Ectodermal cell (in vitro differentiated cells): ENCODE results near the gene NLGN3.
A peak's percentile ranks its signal among the peaks of the same experiment; 100 is the strongest.

Source experiments
- H3K27ac ChIP-seq: 2 replicates; pipeline ENCODE4 v1.7.0; 2013; ENCODE audit warnings: mild to moderate bottlenecking, low read depth, low read length; ENCODE audit not compliant: insufficient read depth, poor library complexity, severe bottlenecking
- H3K27me3 ChIP-seq: 2 replicates; pipeline ENCODE4 v1.7.0; 2013; ENCODE audit warnings: mild to moderate bottlenecking, low read length; ENCODE audit not compliant: insufficient read depth, control insufficient read depth, poor library complexity, severe bottlenecking
- H3K36me3 ChIP-seq: one replicate; pipeline ENCODE4 v1.7.0; 2013; ENCODE audit warnings: low read length; ENCODE audit not compliant: control insufficient read depth, insufficient read depth
- H3K4me1 ChIP-seq: one replicate; pipeline ENCODE4 v1.7.0; 2013; ENCODE audit warnings: low read length; ENCODE audit not compliant: control insufficient read depth, insufficient read depth
- H3K4me3 ChIP-seq: 2 replicates; pipeline ENCODE4 v1.7.0; 2013; ENCODE audit warnings: low read depth, low read length, control low read depth; ENCODE audit not compliant: insufficient read depth
- H3K9me3 ChIP-seq: 2 replicates; pipeline ENCODE4 v1.7.0; 2013; ENCODE audit warnings: mild to moderate bottlenecking, low read length, moderate library complexity; ENCODE audit not compliant: control insufficient read depth
- WGBS, 2 experiments: methylation state at CpG; one replicate each; pipeline ENCODE4 v1.1.7; 2013; ENCODE audit warnings: missing lambda C conversion rate in 2 of 2; 5-methylcytosine and 5-hydroxymethylcytosine counted together

The NLGN3 gene

DNA sequence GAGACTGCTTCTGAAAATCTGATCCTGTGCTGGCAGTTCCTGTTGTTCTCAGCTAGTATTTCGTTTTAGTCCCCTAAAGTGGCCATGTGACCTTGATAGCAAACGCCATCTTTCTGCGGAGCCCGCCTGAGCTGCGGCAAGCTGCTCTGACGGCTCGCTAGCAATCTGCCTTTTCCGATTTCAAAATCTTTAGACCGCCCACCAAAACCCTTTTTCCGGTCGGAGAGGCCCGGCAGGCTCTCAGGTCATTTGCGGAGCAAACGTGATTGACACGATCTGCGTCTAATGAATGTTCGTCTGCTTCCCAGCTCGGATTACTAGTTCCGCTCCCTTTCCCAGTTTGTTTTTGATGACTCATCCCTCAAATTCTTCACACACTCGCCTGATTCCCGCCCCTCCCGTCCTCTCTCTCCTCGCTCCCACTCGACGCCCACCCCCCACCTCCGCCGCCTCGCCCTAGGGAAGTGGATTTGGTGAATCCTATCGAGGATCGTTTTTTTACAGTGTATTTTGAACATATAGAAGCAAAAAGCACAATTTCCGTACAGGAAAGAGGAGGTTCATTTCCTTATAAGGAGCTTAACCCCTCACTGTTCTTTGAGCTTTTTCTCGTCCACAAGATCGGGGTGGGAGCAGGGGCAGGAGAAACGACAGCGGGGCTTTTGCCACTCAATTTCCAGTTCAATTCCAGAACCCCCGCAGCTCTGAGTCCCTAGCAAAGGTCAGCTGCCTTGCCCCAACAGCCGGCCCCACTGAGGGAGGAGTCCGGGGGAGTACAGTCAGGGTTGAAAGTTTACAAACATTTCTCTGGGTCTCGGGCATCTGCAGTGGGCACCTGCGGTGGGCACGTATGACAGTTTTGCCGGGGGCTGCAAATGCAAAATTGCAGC lies 37.5 kb downstream of the NLGN3 start:
- 2% methylated on average over 34 to 36 of the region's 42 CpGs for WGBS, 2 experiments
- Histone ChIP-seq H3K9me3 (no peaks in the 10 kb centered on the region), H3K27me3 (no peaks in the 10 kb centered on the region), H3K36me3 (no peaks in the 10 kb centered on the region), H3K4me3 (peak overlapping the region; percentile 37), H3K27ac (peak overlapping the region; percentile 93), H3K4me1 (peaks cover 13% of the 10 kb centered on the region)

DNA sequence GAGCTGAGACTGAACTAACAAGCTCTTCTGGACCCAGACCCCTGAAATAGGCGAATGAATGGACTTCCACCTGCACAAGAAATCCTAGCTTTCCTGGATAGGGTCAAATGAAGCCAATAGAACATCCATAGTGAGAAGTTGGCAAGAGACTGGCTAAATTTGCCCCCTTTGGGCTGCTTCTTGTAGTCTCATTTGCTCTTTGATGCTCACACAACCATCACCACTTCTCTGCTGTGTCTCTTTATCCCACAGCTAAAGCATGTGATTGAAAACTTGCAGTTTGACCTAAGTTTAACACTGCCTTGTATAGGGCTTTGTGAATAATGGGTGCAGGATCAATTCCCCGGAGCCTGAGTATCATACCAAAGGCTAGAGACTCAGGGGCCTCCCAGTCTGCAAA lies 38.2 kb downstream of the NLGN3 start:
- H3K4me3 ChIP-seq: no peak overlapping the region
- 36 to 43% methylated on average over 2 of the region's 2 CpGs for WGBS, 2 experiments

DNA sequence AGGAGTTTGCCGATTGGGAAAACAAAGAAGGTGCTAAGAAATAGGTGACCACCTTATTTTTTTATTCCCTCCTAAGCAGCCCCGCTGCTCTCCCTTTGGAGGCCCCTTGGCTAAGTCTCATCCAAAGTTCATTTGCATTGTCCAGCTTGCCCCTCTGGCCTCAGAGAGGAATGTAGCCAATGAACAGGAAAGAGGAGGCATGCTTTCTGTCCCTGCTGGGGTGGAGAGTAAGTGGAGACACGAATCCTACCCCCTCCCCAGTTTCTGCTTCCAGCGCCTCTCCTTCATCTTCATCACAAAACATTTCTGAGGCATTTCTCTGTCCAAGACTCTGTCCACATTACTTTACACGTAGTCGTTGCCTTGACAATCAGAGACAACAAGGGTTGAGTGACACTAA lies 38.7 kb downstream of the NLGN3 start:
- no peaks in the 10 kb centered on the region for H3K36me3 ChIP-seq
- H3K27me3 ChIP-seq: no peaks in the 10 kb centered on the region
- H3K27ac ChIP-seq: peak overlapping the region; percentile 93
- H3K4me3 ChIP-seq: no peak overlapping the region
- no peaks in the 10 kb centered on the region for H3K9me3 ChIP-seq
- H3K4me1 ChIP-seq: peaks cover 13% of the 10 kb centered on the region
- 46 to 48% methylated on average over 6 of the region's 6 CpGs for WGBS, 2 experiments

More for the DNA sequence above, 38.2 kb downstream of the NLGN3 start:
- H3K27ac ChIP-seq: peak overlapping the region; percentile 93
- peaks cover 13% of the 10 kb centered on the region for H3K4me1 ChIP-seq
- H3K36me3 ChIP-seq: no peaks in the 10 kb centered on the region
- no peaks in the 10 kb centered on the region for H3K9me3 ChIP-seq
- no peaks in the 10 kb centered on the region for H3K27me3 ChIP-seq

DNA sequence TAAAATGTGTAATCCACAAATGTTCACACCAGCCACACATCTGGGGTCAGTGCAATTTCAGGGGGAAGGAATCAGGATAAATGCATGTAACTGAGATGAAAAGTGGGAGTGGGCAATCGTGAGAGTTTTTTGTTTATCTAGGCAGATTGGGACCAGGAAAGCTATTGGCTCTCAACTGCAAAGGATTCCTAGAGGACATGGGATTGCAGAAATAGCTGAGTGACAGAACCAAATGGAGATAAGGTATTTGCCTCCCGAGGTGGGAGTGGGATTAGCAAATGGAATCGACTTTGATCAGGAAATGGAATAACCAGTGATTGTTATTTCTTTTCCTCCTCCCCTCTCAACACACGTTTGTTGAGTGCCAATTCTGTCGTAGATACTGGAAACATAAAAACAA lies 39.5 kb downstream of the NLGN3 start:
- 72 to 78% methylated on average over 1 to 4 of the region's 5 CpGs for WGBS, 2 experiments
- no peaks in the 10 kb centered on the region for H3K36me3 ChIP-seq
- peak overlapping the region; percentile 93 for H3K27ac ChIP-seq
- no peaks in the 10 kb centered on the region for H3K27me3 ChIP-seq
- H3K4me1 ChIP-seq: peaks cover 13% of the 10 kb centered on the region
- H3K9me3 ChIP-seq: no peaks in the 10 kb centered on the region
- H3K4me3 ChIP-seq: no peak overlapping the region

DNA sequence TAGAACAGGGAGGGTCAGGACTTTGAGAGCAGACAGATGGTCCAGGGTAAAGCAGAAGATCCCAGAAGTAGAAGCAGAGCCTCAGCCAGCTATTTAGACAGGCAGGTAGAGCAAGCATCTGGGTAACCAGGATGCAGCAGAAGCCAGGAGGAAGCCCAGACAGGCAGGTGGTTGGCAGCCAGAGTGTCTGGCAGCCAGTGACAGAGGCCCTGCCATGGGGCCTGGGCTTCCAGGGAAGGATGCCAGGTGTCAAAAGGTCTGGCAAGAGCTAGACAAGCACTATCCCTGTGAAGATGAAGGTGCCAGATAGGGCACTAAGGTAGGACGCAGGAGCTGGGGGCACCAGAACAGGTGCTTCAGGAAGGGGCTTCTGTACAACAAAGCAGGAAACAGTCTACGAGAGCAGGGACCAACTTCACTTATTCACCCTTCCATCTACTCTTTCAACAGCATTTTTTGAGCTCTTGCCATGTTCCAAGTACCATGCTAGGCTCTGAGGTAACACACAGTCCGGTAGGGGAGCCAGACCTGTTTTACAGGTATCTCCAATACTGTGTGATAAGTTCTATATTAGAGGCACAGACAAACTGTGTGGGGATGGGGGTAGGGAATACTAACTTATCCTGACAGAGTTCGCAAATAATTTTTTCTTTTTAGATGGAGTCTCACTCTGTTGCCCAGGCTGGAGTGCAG lies 40.3 kb downstream of the NLGN3 start:
- no peaks in the 10 kb centered on the region for H3K9me3 ChIP-seq
- H3K4me3 ChIP-seq: no peak overlapping the region
- 94 to 97% methylated on average over 4 of the region's 4 CpGs for WGBS, 2 experiments
- H3K27ac ChIP-seq: no peak overlapping the region
- no peaks in the 10 kb centered on the region for H3K27me3 ChIP-seq
- peaks cover 13% of the 10 kb centered on the region for H3K4me1 ChIP-seq
- H3K36me3 ChIP-seq: no peaks in the 10 kb centered on the region

DNA sequence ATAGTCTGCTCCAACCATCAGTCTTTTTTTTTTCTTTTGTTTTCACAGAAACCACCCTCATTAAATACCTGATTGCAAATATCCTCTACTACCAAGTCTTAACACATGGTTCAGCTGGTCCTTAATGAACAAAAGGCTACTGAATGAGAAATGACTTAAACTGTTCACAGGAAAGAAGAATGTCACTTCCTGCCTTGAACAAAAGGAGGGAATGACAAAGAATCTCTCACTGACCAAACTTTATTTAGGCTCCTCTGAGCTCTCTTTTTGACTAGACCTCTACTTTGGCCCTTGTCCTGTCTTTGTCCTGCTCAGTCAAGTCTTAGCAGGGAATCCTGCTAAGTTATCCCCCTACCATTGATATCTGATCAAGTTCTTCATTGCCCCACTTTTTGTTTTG lies 46.6 kb downstream of the NLGN3 start:
- H3K27ac ChIP-seq: no peak overlapping the region
- no peaks in the 10 kb centered on the region for H3K4me1 ChIP-seq
- H3K9me3 ChIP-seq: no peaks in the 10 kb centered on the region
- H3K27me3 ChIP-seq: no peaks in the 10 kb centered on the region
- H3K4me3 ChIP-seq: no peak overlapping the region
- H3K36me3 ChIP-seq: no peaks in the 10 kb centered on the region

DNA sequence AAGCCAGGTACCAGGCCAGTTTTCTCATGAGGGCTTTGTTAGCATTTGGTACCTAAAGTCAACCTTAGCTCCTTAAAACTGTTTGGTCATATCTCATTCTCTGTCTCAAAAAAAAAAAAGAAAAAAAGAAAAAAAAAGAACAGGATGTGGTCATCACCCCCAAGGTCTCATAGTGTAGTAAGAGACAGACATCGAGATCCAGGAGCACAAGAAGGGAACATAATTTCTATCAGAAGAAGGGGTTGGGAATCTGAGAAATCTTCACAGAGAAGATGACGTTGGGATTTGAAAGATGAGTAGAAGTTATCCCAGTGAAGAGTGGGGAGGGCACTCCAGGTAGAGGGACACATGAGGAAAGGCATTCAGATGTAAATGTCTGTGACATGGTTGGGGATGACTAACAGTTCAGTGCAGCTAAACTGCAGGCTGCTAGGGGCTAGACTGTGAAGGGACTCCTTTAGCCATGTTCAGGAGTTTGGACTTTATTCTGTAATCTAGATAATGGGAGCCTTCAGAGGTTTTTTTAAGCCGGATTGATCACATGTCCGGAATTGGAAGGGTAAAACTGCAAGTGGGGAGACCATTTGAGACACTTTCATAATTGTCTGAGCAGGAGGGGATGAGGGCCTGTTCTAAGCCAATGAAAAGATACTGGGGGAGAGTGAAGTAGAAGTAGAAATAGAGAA lies 51.5 kb downstream of the NLGN3 start:
- 36 to 42% methylated on average over 4 of the region's 4 CpGs for WGBS, 2 experiments

DNA sequence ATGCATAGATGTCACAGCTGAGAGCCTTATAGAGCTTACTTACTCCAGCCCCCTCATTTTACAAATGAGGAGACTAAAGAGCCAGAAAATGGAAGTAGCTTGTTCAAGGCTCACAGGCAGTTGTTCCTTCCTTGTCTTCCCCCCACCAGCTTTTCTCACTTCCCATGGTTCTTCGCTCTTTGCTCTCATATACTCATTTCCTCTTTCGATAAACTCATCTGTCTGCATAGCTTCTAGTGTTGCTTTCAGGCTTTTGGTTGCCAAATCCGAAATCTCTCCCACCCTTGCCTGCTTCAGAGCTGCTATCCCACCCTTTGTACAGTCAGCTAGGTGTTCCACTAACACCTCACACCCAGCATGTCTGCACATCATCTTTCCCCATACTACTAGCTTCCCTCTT lies 53.4 kb downstream of the NLGN3 start:
- H3K4me1 ChIP-seq: no peaks in the 10 kb centered on the region
- WGBS, 2 experiments: 93 to 96% methylated on average over 3 of the region's 3 CpGs
- no peaks in the 10 kb centered on the region for H3K36me3 ChIP-seq
- no peak overlapping the region for H3K27ac ChIP-seq
- H3K9me3 ChIP-seq: no peaks in the 10 kb centered on the region
- H3K27me3 ChIP-seq: no peaks in the 10 kb centered on the region
- H3K4me3 ChIP-seq: no peak overlapping the region

More for the DNA sequence above, 51.5 kb downstream of the NLGN3 start:
- Histone ChIP-seq H3K4me3 (no peak overlapping the region), H3K27ac (no peak overlapping the region), H3K27me3 (no peaks in the 10 kb centered on the region), H3K36me3 (no peaks in the 10 kb centered on the region), H3K9me3 (no peaks in the 10 kb centered on the region), H3K4me1 (no peaks in the 10 kb centered on the region)

DNA sequence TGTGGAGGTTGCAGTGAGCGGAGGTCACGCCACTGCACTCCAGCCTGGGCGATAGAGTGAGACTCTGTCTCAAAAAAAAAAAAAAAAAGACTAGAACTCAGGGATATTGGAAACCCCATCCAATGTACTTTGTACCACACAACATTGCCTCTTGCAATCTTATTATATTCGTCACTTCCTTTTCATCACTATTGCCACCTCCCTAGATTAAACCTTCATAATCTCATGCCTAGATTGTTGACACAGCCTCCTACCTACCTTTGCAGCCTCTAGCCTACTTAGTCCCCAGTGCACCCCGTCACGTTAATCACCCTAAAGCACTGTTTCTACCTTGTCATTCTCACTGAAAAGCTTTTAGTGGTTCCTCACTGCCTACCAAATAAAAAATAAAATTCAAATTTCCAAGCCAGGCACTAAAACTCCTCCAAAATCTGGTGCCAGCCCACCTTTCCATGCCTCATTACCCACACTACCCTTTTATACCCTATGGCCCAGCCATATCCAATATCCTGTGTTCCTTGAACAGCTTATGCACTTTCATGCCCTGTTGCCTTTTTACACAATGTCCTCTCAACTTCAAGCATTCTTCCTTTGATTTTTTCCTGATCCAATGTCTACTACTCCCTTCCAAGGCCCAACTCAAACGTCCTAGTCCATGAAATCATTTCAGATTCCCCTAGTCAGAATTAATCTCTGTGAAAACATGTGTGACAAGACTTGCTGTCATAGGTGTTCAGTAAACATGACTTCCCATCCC lies 54.8 kb downstream of the NLGN3 start:
- Histone ChIP-seq H3K4me3 (no peak overlapping the region), H3K36me3 (no peaks in the 10 kb centered on the region), H3K9me3 (no peaks in the 10 kb centered on the region), H3K4me1 (no peaks in the 10 kb centered on the region), H3K27me3 (no peaks in the 10 kb centered on the region), H3K27ac (no peak overlapping the region)
- WGBS, 2 experiments: 97 to 98% methylated on average over 7 of the region's 7 CpGs
